AG09319 (cell line): Measurements from ENCODE around the gene PARN.
A peak's percentile ranks its signal among the peaks of the same experiment; 100 is the strongest.

Experiments
- DNase-seq: peaks from one replicate; pipeline ENCODE4 v3.0.0-alpha.2; 2010; ENCODE audit warnings: low read depth; ENCODE audit errors: extremely low read depth
- CTCF ChIP-seq: IDR thresholded peaks from 2 replicates; pipeline ENCODE4 v1.5.1; 2011; ENCODE audit warnings: low read depth, mild to moderate bottlenecking, inconsistent platforms, low read length, moderate library complexity

Gene PARN

GRCh38 chr16:14490235-14490634 is 139.8 kb downstream of the PARN start:
- DNase-seq: no peak
- no peak for TF ChIP-seq CTCF

GRCh38 chr16:14489460-14489859 is 140.6 kb downstream of the PARN start:
- no peak for DNase-seq
- TF ChIP-seq CTCF: no peak; the same call in 1 of the 2 replicates

GRCh38 chr16:14487579-14487978 is 142.5 kb downstream of the PARN start:
- TF ChIP-seq CTCF: no peak
- no peak for DNase-seq

- DNase-seq: peak; percentile 84
These were observed 143.3 kb downstream of the PARN start for GRCh38 chr16:14486520-14487303.

GRCh38 chr16:14485811-14486519 is 144.1 kb downstream of the PARN start:
- TF ChIP-seq CTCF: no peak

More at GRCh38 chr16:14486520-14487303, 143.3 kb downstream of the PARN start:
- TF ChIP-seq CTCF: no peak

GRCh38 chr16:14485121-14485551 is 144.9 kb downstream of the PARN start:
- TF ChIP-seq CTCF: no peak

More at GRCh38 chr16:14485811-14486519, 144.1 kb downstream of the PARN start:
- DNase-seq: no peak

GRCh38 chr16:14483819-14484385 is 146.2 kb downstream of the PARN start:
- DNase-seq: no peak
- no peak for TF ChIP-seq CTCF

More at GRCh38 chr16:14485121-14485551, 144.9 kb downstream of the PARN start:
- DNase-seq: no peak
